ENCODE data around the gene INTS12.

GRCh38 chr4:105641845-105642244, 66.6 kb downstream of the INTS12 start:
- TF ChIP-seq, protein P1, sequence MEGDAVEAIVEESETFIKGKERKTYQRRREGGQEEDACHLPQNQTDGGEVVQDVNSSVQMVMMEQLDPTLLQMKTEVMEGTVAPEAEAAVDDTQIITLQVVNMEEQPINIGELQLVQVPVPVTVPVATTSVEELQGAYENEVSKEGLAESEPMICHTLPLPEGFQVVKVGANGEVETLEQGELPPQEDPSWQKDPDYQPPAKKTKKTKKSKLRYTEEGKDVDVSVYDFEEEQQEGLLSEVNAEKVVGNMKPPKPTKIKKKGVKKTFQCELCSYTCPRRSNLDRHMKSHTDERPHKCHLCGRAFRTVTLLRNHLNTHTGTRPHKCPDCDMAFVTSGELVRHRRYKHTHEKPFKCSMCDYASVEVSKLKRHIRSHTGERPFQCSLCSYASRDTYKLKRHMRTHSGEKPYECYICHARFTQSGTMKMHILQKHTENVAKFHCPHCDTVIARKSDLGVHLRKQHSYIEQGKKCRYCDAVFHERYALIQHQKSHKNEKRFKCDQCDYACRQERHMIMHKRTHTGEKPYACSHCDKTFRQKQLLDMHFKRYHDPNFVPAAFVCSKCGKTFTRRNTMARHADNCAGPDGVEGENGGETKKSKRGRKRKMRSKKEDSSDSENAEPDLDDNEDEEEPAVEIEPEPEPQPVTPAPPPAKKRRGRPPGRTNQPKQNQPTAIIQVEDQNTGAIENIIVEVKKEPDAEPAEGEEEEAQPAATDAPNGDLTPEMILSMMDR (optimal IDR thresholded peaks at IDR 0.05 in 1 of 3, IDR thresholded peaks at IDR 0.05 in 1 of 3, conservative IDR thresholded peaks at IDR 0.05 in 1 of 3; ENCODE audit: extremely low read depth in 1 of 3, insufficient read depth in 2 of 3, low read length in 3 of 3), result no peak
- no peak for TF ChIP-seq EZH2 (IDR thresholded peaks at IDR 0.05; ENCODE audit: low read length)

All from keratinocyte (primary cell).